GM19467 (cell line): ENCODE measurements around the gene RNF187.
A peak's percentile ranks its signal among the peaks of the same experiment; 100 is the strongest.
"Not testable (repeated sequence)": the region's sequence is repeated elsewhere in the genome, so short reads cannot be mapped to it uniquely, and the experiment has no call there.

Source experiments
- ATAC-seq: cut with Tn5 transposase; IDR thresholded peaks from one replicate; pipeline ENCODE4 v1.9.1; 2021; ENCODE audit warnings: mild to moderate bottlenecking, moderate library complexity; ENCODE audit not compliant: unreplicated experiment

RNF187 gene

GRCh38 chr1:228486596-228487335 lies 416 bp upstream of the RNF187 start:
- ATAC-seq: peak; percentile 51

- ATAC-seq: peak; percentile 2
These were observed 1.1 kb downstream of the RNF187 start for GRCh38 chr1:228488125-228488817.

- ATAC-seq: no peak
These were observed 1.9 kb downstream of the RNF187 start for GRCh38 chr1:228488818-228489674.

- ATAC-seq: no peak
These were observed 3.2 kb downstream of the RNF187 start for GRCh38 chr1:228490120-228491078.

GRCh38 chr1:228493141-228494043 lies 6.2 kb downstream of the RNF187 start:
- no peak for ATAC-seq

- ATAC-seq: no peak
These were observed 6.8 kb downstream of the RNF187 start for GRCh38 chr1:228494044-228494353.

GRCh38 chr1:228494391-228494790 lies 7.2 kb downstream of the RNF187 start:
- no peak for ATAC-seq

GRCh38 chr1:228494970-228495853 lies 8.0 kb downstream of the RNF187 start:
- no peak for ATAC-seq

GRCh38 chr1:228496084-228496483 lies 8.9 kb downstream of the RNF187 start:
- ATAC-seq: no peak

GRCh38 chr1:228496494-228496893 lies 9.3 kb downstream of the RNF187 start:
- no peak for ATAC-seq

- no peak for ATAC-seq
These were observed 10.0 kb downstream of the RNF187 start for GRCh38 chr1:228497206-228497605.

GRCh38 chr1:228497817-228498216 lies 10.6 kb downstream of the RNF187 start:
- no peak for ATAC-seq

- no peak for ATAC-seq
These were observed 13.1 kb downstream of the RNF187 start for GRCh38 chr1:228500143-228500734.

GRCh38 chr1:228500901-228501871 lies 14.0 kb downstream of the RNF187 start:
- peak; percentile 94 for ATAC-seq

- no peak for ATAC-seq
These were observed 15.3 kb downstream of the RNF187 start for GRCh38 chr1:228502522-228502921.

GRCh38 chr1:228505944-228506343 lies 18.8 kb downstream of the RNF187 start:
- not testable (repeated sequence) for ATAC-seq
